Measurements from ENCODE around the gene NRARP. TPM values are rescaled to one million over a fixed set of nuclear protein-coding genes. Genes with fewer than 3 reads are reported as not detected.

NRARP gene
- polyA plus RNA-seq, 1 donor = 3.9 TPM

- no peak for DNase-seq
These were observed 45.2 kb downstream of the NRARP start for GRCh38 chr9:137256856-137257255.

DNA sequence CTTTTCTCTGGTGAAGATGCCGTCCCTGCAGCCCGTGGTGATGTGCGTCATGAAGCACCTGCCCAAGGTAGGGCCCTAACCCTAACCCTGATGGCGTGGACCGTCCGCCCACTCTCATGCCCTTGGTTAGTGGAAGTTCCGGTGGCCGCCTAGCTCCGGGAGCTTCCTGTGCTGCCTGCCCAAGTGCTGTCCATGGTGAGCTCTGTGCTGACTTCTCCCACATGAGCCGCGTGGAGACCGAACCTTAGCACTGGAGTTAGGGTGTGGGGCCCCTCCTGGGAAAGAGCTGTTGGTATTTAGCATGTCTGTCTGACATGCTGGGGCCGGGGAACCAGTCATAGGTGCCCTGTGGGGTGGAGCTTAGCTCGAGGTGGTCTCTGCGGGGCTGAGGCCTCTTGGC, 45.7 kb downstream of the NRARP start:
- no peak for DNase-seq

GRCh38 chr9:137255448-137256114, 46.5 kb downstream of the NRARP start:
- no peak for DNase-seq

- DNase-seq = peak; percentile 95
These were observed 47.2 kb downstream of the NRARP start, which contains the start of gene NELFB for GRCh38 chr9:137254624-137255447. TSS of gene NELFB (plus strand) at chr9:137255327.

DNA sequence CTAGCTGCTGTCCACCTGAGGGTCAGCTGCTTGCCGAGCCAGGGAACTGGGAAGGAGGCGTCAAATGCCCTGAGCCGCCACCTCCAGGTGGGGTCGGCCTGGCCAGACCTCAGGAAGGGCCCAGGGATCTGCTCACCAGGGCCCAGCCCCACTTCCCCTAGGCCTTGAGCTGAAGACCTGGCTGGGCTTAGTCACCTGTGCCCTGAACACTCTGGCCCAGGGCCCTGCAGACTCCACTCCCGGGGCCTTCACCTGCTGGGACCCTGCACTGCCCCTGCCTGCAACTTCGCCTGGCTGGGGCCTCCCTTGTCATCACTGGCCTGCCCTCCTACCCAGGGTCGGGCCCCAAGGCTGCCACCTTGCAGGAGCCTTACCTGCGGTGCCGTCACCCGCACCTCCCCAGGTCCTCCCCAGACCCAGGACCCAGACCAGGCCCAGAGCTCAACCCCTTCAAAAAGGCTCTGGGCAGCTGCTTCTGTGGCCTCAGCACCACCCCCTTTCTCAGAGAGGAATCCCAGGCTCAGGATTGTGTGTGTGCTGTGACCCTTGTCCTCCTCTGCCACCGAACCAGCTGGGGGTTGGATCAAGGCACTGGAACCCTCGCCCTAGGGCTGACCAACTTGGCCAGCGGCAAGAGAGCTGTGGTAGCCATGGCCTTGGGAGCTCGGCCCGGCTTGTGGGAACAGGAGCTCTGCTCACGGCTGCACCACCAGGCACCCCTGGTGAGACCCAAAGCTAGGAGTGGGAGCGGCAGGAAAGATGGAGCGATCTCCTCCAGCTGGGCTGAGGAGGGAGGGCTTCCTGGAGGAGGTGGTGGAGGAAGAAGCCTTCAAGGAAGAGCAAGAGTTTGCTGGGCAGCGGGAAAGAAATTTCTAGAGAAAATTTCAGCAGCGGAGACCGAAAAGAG, 48.1 kb downstream of the NRARP start:
- DNase-seq = no peak

- no peak for DNase-seq
These were observed 49.2 kb downstream of the NRARP start for GRCh38 chr9:137252555-137253506.

DNA sequence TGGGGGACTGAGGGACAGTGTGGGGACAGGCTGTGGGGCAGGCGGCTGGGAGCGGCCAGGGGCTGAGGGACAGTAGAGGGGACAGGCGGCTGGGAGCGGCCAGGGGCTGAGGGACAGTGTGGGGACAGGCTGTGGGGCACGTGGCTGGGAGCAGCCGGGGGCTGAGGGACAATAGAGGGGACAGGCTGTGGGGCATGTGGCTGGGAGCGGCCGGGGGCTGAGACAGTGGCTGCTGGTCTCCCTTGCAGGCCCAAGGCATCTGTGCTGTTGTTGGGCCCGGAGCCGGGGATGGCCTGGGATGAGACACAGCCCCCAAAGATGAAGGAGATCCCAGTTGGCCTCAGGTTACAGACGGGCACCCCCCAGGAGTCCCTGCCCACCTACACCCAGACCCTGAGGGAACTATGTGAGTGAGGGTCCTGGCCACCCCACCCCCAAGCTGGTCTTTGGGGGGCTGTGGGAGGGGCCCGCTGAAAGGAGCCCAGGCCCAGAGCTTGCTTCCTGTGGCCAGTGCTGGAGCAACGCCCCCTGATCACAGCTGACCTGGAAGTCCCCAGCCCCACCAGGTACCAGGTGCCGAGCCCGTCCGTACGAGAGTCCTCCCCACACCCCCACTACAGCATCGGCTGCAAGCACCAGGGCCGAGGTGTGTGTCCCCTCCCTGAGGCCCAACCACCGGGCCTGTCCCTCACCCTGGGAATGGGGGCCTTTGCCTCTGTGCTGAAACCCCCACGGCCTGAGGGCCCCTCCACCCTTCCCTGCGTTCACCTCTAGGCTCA, 50.4 kb downstream of the NRARP start:
- DNase-seq = no peak

- no peak for DNase-seq
These were observed 50.9 kb downstream of the NRARP start, which contains the start of gene STPG3 for GRCh38 chr9:137251194-137251461. TSS of gene STPG3 (plus strand) at chr9:137251286. CDS start at chr9:137251287, 1 bp downstream.

DNA sequence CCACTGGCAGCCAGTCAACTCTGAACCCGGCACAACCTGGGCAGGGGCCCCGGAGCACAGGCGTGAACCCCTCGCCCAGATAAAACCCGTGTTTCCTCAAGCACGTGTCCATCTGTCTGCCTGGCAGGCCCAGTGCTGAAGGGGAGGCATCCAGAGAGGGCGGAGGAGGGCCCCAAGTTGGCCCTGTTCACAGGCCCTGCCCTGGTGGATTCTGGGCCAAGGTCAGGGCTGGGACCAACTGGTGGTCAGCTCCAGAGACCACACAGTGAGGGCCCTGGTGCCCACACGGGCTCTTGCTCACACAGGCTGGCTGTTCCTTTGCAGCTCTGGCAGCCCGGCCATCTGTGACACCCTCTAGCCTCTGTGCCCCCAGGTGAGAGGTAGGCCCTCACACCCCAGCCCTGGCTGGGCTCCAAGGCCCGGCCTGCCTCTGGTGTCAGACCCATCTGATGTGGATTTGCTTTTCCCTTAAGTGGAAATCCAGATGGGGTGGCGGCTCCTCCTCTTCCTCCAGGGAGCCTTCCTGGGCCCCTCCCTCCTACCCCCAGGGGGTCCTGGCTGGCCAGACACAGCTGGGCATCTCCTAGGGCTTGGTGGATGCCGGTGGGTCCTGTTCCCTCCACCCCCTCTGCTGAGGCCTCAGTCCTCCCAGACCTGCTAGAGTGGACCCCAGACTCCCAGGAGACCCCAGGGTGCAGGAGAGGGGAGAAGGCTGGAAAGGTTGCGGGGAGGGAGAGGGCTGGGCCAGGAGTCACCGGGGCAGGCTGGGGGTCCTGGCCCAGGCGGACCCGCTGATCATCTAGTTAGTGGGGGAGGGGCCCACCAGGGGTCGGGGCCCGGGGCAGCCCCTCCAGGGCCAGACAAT, 51.5 kb downstream of the NRARP start:
- DNase-seq = no peak

Other genes starting within 250 kb of the NRARP start
- 11.0 TPM for gene ENTPD2, start 248.2 kb downstream of the NRARP start, polyA plus RNA-seq (ENCODE audit: insufficient read length)
- gene SAPCD2, start 231.7 kb downstream of the NRARP start, polyA plus RNA-seq (ENCODE audit: insufficient read length) = 3.9 TPM
- 2.5 TPM for gene UAP1L1, start 224.8 kb downstream of the NRARP start, polyA plus RNA-seq (ENCODE audit: insufficient read length)
- 43.6 TPM for gene MAN1B1, start 215.3 kb downstream of the NRARP start, polyA plus RNA-seq (ENCODE audit: insufficient read length)
- gene DPP7, start 187.5 kb downstream of the NRARP start, polyA plus RNA-seq (ENCODE audit: insufficient read length) = 30.0 TPM
- gene GRIN1, start 163.1 kb downstream of the NRARP start, polyA plus RNA-seq (ENCODE audit: insufficient read length) = not detected
- not detected for gene LRRC26, start 132.2 kb downstream of the NRARP start, polyA plus RNA-seq (ENCODE audit: insufficient read length)
- gene TMEM210, start 130.2 kb downstream of the NRARP start, polyA plus RNA-seq (ENCODE audit: insufficient read length) = not detected
- gene ANAPC2, start 113.7 kb downstream of the NRARP start, polyA plus RNA-seq (ENCODE audit: insufficient read length) = 36.3 TPM
- gene SSNA1, start 113.6 kb downstream of the NRARP start, polyA plus RNA-seq (ENCODE audit: insufficient read length) = 66.5 TPM
- 14.0 TPM for gene TPRN, start 101.5 kb downstream of the NRARP start, polyA plus RNA-seq (ENCODE audit: insufficient read length)
- gene TMEM203, start 96.6 kb downstream of the NRARP start, polyA plus RNA-seq (ENCODE audit: insufficient read length) = 36.1 TPM
- 10.5 TPM for gene NDOR1, start 96.6 kb downstream of the NRARP start, polyA plus RNA-seq (ENCODE audit: insufficient read length)
- gene RNF208, start 80.0 kb downstream of the NRARP start, polyA plus RNA-seq (ENCODE audit: insufficient read length) = 4.2 TPM
- gene CYSRT1, start 77.1 kb downstream of the NRARP start, polyA plus RNA-seq (ENCODE audit: insufficient read length) = 2.5 TPM
- 2.1 TPM for gene RNF224, start 74.8 kb downstream of the NRARP start, polyA plus RNA-seq (ENCODE audit: insufficient read length)
- 1.8 TPM for gene SLC34A3, start 71.4 kb downstream of the NRARP start, polyA plus RNA-seq (ENCODE audit: insufficient read length)
- 145 TPM for gene TUBB4B, start 61.0 kb downstream of the NRARP start, polyA plus RNA-seq (ENCODE audit: insufficient read length)
- gene STPG3, start 51.0 kb downstream of the NRARP start, polyA plus RNA-seq (ENCODE audit: insufficient read length) = not detected
- gene NELFB, start 46.9 kb downstream of the NRARP start, polyA plus RNA-seq (ENCODE audit: insufficient read length) = 53.1 TPM
- 7.9 TPM for gene TOR4A, start 24.5 kb downstream of the NRARP start, polyA plus RNA-seq (ENCODE audit: insufficient read length)
- gene EXD3, start 120.9 kb upstream of the NRARP start, polyA plus RNA-seq (ENCODE audit: insufficient read length) = 16.6 TPM
- gene NOXA1, start 121.1 kb upstream of the NRARP start, polyA plus RNA-seq (ENCODE audit: insufficient read length) = 4.2 TPM
- gene ENTPD8, start 139.1 kb upstream of the NRARP start, polyA plus RNA-seq (ENCODE audit: insufficient read length) = 0.98 TPM
- gene NSMF, start 157.1 kb upstream of the NRARP start, polyA plus RNA-seq (ENCODE audit: insufficient read length) = 18.1 TPM
- 4.5 TPM for gene PNPLA7, start 248.1 kb upstream of the NRARP start, polyA plus RNA-seq (ENCODE audit: insufficient read length)
- 34.2 TPM for gene MRPL41, start 249.6 kb upstream of the NRARP start, polyA plus RNA-seq (ENCODE audit: insufficient read length)

All from hindlimb muscle (tissue), 1 donor.